Chondrocyte (in vitro differentiated cells): Measurements from ENCODE around the gene GYPA. TPM values are rescaled to one million over a fixed set of nuclear protein-coding genes. Genes with fewer than 3 reads are reported as not detected.
"Not testable (repeated sequence)": the region's sequence is repeated elsewhere in the genome, so short reads cannot be mapped to it uniquely, and the experiment has no call there.

Experiments used
- DNase-seq: peaks from one replicate; pipeline ENCODE4 v3.0.0; 2021; ENCODE audit warnings: mixed read lengths, low spot score
- H3K27ac Mint-ChIP-seq: one replicate; pipeline ENCODE4 v1.8.0; 2021; ENCODE audit warnings: mild to moderate bottlenecking, moderate library complexity, mixed read lengths; ENCODE audit not compliant: unreplicated experiment
- H3K27me3 Mint-ChIP-seq: 2 replicates; pipeline ENCODE4 v1.8.0; 2021; ENCODE audit warnings: low read depth, mixed read lengths
- H3K36me3 Mint-ChIP-seq: 2 replicates; pipeline ENCODE4 v1.8.0; 2021; ENCODE audit warnings: low read depth, mixed read lengths
- H3K4me1 Mint-ChIP-seq: 2 replicates; pipeline ENCODE4 v1.8.0; 2021; ENCODE audit warnings: low read depth, mild to moderate bottlenecking, mixed read lengths
- H3K4me3 Mint-ChIP-seq: one replicate; pipeline ENCODE4 v1.8.0; 2021; ENCODE audit warnings: mild to moderate bottlenecking, moderate library complexity, mixed read lengths; ENCODE audit not compliant: unreplicated experiment
- H3K9me3 Mint-ChIP-seq: 2 replicates; pipeline ENCODE4 v1.8.0; 2021; ENCODE audit warnings: low read depth, mixed read lengths
- CTCF ChIP-seq: fragments of 200-600 bp; sonication (generic); IDR thresholded peaks from 2 replicates; pipeline ENCODE4 v1.5.0; 2021; ENCODE audit warnings: antibody characterized with exemption, mild to moderate bottlenecking, moderate library complexity
- total RNA-seq: library from RNA; stranded (reverse); gene quantifications from 3 replicates; pipeline ENCODE4 v1.2.1, GENCODE V29; 2021

Gene GYPA
- total RNA-seq, 1 donor from 2014 or later, result not detected

GRCh38 chr4:144113546-144113945 lies 27.0 kb downstream of the GYPA start:
- Mint-ChIP-seq H3K9me3 (no peaks in the 10 kb centered on the region), H3K36me3 (no peaks in the 10 kb centered on the region), H3K4me3 (no peak overlapping the region), H3K27ac (no peak overlapping the region), H3K27me3 (peaks cover 25% of the 10 kb centered on the region), H3K4me1 (no peaks in the 10 kb centered on the region)
- TF ChIP-seq CTCF, result no peak
- DNase-seq, result no peak

GRCh38 chr4:144104509-144105130 lies 35.9 kb downstream of the GYPA start:
- no peak overlapping the region for H3K27ac Mint-ChIP-seq

GRCh38 chr4:144097776-144098175 lies 42.7 kb downstream of the GYPA start:
- peaks cover 43% of the 10 kb centered on the region for H3K27me3 Mint-ChIP-seq
- H3K4me1 Mint-ChIP-seq, H3K36me3 Mint-ChIP-seq, H3K9me3 Mint-ChIP-seq, H3K27ac Mint-ChIP-seq, DNase-seq, H3K4me3 Mint-ChIP-seq: not testable (repeated sequence)

More at GRCh38 chr4:144104509-144105130, 35.9 kb downstream of the GYPA start:
- Mint-ChIP-seq H3K4me3 (no peak overlapping the region), H3K27me3 (peaks cover 42% of the 10 kb centered on the region), H3K9me3 (peaks cover 6% of the 10 kb centered on the region), H3K4me1 (no peaks in the 10 kb centered on the region), H3K36me3 (no peaks in the 10 kb centered on the region)
- no peak for DNase-seq
- TF ChIP-seq CTCF, result no peak

- not testable (repeated sequence) for H3K4me3 Mint-ChIP-seq, H3K36me3 Mint-ChIP-seq, H3K4me1 Mint-ChIP-seq, DNase-seq, H3K9me3 Mint-ChIP-seq, H3K27ac Mint-ChIP-seq
- H3K27me3 Mint-ChIP-seq, result peaks cover 36% of the 10 kb centered on the region
Observed at GRCh38 chr4:144093995-144094394, 46.5 kb downstream of the GYPA start.

DNA sequence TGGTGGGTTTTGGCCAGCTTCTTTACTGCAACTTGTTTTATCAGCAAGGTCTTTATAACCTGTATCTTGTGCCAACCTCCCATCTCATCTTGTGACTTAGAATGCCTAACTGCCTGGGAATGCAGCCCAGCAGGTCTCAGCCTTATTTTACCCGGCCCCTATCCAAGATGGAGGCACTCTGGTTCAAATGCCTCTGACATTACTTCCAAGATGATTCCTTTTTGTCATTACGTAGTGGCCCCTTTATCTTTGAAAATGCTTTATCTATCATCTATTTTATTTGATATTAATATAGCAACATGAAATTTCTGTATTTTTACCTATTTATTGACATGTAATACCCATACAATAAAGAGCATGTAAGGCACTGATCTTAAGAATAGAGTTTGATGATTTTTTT lies 49.3 kb downstream of the GYPA start:
- not testable (repeated sequence) for H3K4me3 Mint-ChIP-seq, H3K36me3 Mint-ChIP-seq, DNase-seq, H3K9me3 Mint-ChIP-seq, H3K4me1 Mint-ChIP-seq, H3K27ac Mint-ChIP-seq
- H3K27me3 Mint-ChIP-seq, result peaks cover 29% of the 10 kb centered on the region

DNA sequence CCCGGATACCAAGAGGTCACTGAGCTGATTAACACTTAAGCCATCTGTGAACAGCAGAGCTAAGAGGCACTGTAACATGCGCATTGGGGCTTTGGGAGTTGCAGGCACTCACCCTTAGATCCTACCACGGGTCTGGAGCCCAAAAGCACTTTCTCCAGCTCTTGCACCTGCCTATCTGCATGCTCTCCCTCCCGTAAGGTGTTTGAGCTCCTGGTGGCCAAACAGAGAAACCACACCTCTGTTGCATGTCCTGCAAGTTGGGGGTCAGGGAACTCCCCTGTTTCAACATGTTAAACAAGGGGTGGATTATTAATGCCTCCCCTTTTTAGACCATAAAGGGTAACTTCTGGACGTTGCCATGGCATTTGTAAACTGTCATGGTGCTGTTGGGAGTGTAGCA lies 49.8 kb downstream of the GYPA start:
- peaks cover 24% of the 10 kb centered on the region for H3K27me3 Mint-ChIP-seq
- no peaks in the 10 kb centered on the region for H3K36me3 Mint-ChIP-seq
- no peak overlapping the region for H3K27ac Mint-ChIP-seq
- no peaks in the 10 kb centered on the region for H3K4me1 Mint-ChIP-seq
- H3K9me3 Mint-ChIP-seq, result no peaks in the 10 kb centered on the region
- DNase-seq, result no peak
- no peak for TF ChIP-seq CTCF
- no peak overlapping the region for H3K4me3 Mint-ChIP-seq

DNA sequence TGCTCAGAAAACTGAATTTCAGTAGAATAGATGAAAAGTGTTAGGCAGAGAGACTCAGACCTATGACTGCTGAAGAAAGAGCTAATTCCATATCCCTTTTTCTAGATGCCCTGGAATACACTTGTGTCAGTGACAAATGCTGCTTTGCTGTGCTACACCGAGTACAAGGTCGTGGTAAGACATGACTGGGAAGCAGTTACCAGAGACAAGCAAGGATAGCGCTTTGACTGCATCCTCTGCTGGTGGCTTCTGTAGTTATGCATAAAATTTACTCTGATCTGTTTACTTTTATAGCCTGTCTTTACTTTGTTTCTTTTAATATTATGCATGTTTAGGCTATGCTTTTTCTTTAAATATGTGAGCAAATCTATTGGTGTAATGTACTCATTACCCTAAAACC lies 58.5 kb downstream of the GYPA start:
- not testable (repeated sequence) for H3K9me3 Mint-ChIP-seq, H3K27me3 Mint-ChIP-seq, H3K4me1 Mint-ChIP-seq, H3K4me3 Mint-ChIP-seq, H3K36me3 Mint-ChIP-seq, H3K27ac Mint-ChIP-seq, DNase-seq

DNA sequence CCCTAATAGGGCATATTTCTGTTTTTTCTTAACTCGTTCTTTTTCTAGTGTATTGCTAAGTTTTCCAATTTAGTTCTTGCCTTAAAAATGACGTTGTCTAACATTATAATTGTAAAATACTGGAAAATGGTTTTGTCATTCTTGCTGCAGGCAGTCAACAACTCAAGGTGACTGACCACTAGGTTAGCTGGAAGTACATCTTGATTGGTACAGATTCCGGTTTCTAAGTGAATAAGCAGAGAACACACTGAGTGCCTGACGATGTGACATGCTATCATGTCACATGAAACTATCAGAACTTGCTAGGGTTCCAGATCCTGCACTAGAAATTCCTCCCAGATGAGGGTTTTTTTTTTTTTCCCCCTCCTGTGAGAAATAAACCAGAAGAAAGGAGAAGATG lies 60.4 kb downstream of the GYPA start:
- H3K4me1 Mint-ChIP-seq, H3K4me3 Mint-ChIP-seq, H3K27me3 Mint-ChIP-seq, H3K27ac Mint-ChIP-seq, H3K9me3 Mint-ChIP-seq, H3K36me3 Mint-ChIP-seq, DNase-seq: not testable (repeated sequence)

DNA sequence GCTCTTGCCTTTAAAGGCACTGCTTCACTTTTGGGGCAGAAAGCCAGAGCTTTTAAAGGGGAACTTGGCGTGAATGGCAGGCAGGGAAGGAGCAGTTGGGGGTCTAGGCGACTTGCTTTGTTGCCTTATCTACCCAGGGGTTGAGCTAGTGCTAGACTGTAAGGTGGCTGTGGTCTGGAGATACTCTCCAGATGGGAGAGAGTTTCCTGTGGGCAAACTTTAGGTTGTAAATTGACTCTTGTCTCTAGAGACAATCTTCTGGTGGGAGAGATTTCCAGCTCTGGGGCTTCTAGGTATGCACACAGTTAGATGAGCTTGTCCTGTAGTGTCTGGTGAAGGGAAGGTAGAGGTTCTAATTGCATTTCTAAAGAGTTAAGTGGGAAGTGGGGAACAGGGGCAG lies 61.8 kb downstream of the GYPA start:
- not testable (repeated sequence) for H3K27ac Mint-ChIP-seq, H3K9me3 Mint-ChIP-seq, H3K4me3 Mint-ChIP-seq, H3K36me3 Mint-ChIP-seq, H3K27me3 Mint-ChIP-seq, DNase-seq, H3K4me1 Mint-ChIP-seq

- H3K4me3 Mint-ChIP-seq, DNase-seq, H3K4me1 Mint-ChIP-seq, H3K36me3 Mint-ChIP-seq, H3K27me3 Mint-ChIP-seq, H3K27ac Mint-ChIP-seq: not testable (repeated sequence)
- H3K9me3 Mint-ChIP-seq, result peaks cover 15% of the 10 kb centered on the region
Observed at GRCh38 chr4:144061556-144061955, 79.0 kb downstream of the GYPA start.
